NCI-H69 (cell line): Measurements from ENCODE around the gene PDE9A.

Experiments used
- DNase-seq: peaks from one replicate; lab custom pipeline; 2025; lab: John Stamatoyannopoulos, UW

The PDE9A gene

DNA sequence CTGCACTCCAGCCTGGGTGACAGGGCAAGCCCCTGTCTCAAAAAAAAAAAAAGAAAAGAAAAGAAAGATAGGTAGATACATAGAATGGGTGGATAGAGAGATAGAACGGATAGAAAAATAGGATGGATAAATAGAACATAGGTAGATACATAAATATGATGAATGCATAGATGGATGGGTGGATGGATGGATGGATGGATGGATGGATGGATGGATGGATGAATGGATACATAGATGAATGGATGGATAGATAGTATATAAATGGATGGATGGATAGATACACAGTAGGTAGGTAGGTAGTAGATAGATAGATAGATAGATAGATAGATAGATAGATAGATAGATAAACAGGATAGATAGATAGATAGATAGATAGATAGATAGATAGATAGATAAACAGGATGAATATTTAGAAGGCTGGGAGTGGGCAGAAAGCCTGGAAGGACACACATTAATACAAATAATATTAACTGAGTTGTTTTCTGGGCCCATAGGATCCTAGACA lies 87.0 kb downstream of the PDE9A start:
- DNase-seq, result no peak

DNA sequence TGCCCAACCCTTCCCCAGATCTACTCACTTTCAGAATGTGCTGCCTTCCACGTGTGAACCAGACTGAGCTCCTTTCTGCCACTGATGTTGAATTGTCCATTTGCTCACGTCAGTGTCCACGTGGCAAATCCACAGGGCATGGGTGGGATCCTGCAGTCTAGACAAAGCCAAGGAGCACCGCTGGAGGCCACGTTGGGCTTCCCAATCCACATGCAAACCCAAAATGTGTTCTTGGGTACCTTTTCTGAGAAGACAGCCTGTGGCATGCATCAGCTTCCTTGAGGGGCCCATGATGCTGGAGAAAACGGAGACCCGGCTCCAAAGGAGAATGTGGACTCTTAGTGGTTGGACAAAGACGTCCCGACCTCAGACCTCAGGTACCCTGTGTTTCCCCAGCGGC lies 87.6 kb downstream of the PDE9A start:
- no peak for DNase-seq

- DNase-seq, result no peak
These were observed 91.4 kb downstream of the PDE9A start for GRCh38 chr21:42744520-42745445.

DNA sequence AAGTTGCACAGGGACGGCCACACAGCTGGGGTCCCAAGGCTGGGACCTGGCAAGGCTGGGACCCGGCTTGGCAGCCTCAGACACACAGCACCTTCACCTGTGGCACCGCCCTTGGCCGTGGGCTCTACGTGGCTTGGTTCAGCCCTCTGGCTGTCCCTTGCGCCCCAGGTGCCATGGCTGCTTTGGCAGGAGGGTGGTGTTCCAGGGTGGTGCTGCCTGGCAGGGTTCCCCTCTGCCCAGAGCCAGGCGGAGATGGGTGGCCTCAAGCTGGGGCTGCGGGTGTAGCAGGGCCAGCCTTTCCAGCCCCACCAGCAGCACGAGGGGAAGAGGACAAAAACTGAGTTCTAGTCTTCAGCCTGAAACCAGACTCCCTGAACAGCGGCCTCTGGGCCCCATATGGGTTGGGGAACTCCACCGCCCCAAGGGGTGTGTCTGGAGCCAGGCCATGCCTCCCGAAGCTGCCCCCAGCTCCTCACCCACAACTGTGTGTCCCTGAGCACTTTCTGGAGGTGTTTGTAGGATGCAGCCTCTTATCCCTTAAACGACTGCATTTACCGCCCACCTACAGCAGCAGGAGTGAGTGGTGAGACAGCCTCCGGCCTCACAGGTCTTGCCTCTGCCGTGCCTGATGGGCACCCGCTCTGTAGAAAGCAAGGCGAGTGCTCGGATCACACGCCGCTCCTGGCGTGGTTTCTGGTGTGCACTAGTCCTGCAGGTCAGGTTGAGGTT lies 92.3 kb downstream of the PDE9A start:
- no peak for DNase-seq

DNA sequence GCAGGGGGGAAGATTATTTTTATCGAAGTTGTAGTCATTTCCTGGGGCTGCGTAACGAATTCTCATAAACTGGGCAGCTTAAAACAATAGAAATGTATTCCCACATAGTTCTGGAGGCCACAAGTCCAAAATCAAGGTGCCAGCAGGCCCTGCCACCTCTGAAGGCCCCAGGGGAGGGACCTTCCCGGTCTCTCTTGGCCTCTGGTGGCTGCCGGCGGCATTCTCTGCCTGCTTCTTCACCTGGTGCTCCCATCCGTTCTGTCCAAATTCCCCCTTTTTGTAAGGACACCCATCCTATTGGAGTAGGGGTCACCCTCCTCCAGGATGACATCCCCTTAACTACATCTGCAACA lies 92.8 kb downstream of the PDE9A start:
- DNase-seq, result no peak

DNA sequence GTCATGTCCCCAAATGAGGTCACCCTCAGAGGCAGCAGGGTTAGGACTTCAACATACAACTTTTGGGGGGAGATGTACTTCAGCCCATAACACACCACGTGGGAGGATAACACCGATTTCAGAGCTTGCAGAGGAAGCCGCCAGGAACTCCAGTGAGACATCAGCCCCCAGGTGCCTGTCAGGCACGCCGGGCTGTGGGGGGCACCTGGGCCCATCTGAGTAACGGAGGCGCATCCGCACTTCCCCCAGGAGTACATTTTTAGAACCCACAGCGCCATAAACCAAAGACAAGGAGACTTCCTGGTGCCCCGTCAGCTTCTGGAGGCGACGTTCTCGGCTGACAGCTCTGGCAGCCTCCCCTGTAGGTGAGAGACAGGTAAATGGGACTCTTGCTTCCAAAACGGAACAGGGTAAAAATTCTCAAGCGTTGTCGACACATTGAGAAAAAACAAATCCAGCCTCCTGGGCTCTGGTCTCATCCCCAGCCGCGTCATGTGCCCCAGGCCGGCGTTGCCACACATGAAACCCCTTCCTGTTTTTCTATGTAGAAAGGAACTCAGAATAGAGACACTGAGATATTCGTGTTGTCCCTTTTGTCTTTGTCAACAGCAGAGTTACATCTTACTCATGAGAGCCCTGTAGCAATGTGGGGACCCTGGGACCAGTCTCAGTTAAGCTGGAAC lies 93.3 kb downstream of the PDE9A start:
- DNase-seq, result no peak

- DNase-seq, result no peak
These were observed 93.9 kb downstream of the PDE9A start for GRCh38 chr21:42747276-42747701.

DNA sequence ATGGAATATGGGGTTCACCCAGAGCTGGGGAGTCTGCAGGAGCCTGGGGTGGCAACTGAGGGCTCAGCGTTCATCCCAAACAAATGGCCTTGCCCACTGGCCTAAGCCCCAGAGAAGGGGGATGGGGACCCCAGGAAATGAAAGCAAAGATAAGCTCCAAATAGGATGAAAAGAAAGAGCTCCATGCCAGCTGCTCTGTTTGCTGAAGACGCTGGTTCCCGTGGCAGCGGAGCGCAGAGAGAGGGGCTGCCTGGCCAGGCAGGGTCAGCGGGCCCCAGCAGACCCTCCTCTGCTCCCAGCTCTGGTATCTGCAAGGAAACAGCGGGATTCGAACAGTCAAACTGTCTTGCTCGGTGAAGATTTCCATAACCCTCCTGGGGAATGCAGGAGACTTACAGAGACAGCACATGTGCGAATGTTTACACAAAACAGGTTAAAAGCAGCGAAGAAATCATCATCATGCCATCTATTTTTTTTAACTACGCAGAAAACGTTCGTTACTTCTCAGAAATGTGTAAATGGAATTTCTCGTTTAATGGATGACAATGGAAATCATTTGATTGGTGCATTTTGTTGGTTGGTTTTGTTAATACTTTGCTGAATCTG lies 94.4 kb downstream of the PDE9A start:
- DNase-seq, result no peak

- no peak for DNase-seq
These were observed 95.3 kb downstream of the PDE9A start for GRCh38 chr21:42748620-42749176.

DNA sequence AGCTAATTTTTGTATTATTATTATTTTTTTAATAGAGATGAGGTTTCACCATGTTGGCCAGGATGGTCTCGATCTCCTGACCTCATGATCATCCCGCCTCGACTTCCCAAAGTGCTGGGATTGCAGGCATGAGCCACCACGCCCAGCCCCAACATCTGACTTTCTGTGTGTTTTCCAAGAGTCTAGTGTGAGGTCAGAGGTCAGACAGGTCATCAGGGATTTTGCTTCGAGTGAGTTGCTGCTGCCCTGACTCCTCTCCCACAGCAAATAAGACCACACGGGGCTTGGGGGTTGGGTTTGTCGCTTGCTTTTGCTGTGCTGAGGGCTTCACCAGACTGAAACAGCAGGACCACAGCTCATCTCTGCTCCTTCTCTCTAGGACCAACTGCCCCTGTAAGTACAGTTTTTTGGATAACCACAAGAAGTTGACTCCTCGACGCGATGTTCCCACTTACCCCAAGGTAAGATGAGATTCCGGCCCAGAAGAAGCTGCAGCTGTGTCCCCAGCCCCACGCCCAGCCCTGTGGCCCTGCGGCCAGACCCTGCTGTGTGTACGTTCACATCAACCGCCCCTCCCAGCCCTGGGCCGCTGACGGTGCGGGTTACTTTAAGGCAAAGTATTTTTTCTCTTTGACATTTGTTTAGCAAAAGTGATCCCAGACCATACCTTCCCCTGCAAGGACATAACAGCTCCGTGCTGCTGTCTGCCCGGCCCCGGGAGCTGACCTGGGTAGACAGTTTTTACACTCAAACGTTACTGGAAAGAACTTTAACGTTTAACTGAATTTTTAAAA lies 97.5 kb downstream of the PDE9A start:
- no peak for DNase-seq

DNA sequence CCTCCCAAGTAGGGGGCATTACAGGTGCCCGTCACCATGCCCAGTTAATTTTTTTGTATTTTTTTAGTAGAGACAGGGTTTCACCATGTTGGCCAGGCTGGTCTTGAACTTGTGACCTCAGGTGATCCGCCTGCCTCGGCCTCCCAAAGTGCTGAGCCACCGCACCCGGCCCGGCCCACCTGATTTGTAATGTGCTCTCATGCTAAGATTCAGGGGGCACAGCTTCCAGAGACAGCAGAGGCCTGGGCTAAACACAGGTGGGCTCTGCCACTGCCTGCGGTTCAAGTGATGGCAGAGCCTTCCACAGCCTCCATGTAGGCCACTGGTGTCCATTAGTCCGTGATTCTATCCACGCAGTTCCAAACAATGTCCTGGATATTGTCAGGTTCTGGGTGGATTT lies 98.4 kb downstream of the PDE9A start:
- DNase-seq, result no peak

DNA sequence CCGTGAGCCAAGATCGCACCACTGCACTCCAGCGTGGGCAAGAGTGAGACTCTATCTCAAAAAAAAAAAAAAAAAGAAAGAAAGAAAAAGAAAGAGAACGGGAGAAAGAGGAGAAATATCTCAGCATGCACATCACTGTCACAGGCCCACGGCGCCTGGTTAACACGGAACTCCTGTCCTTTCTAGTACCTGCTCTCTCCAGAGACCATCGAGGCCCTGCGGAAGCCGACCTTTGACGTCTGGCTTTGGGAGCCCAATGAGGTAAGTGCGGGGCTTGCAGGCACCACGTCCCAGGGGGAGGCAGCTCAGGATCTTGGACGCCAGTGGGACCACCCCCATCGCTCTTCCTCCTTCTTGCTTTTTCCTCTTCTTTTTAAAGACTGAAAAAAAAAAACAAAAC lies 100.4 kb downstream of the PDE9A start:
- no peak for DNase-seq

GRCh38 chr21:42754270-42754933 lies 101.0 kb downstream of the PDE9A start:
- no peak for DNase-seq

DNA sequence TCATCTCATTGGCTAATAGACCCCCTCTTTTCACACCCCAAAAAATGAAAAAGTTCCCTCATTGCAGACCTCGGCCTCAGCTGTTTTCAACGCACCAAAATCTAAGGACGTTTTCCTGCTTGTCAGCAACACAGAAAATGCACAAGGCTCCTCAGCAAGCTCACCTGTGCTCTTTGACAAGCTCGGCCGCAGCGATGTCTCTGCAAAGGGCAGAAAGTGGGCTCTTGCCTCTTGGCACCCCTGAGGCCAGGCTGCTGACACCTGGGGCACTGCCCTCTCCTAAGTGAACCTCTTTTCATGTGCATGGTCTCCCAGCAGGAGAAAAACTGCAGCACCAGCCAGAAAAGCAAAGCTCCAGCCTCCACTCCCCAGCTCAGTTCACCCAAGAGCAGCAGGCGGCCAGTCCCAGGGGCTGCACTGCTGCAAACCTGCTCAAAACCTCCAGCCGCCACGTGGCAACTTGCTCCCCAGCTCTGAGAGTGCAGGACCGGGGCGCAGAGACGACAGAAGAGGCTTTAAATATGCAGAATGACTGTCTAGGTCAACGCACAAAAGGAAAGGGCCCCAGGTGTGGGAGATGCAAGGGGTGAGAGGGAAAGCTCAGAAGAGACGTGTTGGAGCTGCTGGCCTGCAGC lies 101.7 kb downstream of the PDE9A start:
- DNase-seq, result no peak

GRCh38 chr21:42755766-42756579 lies 102.6 kb downstream of the PDE9A start:
- DNase-seq, result no peak

- no peak for DNase-seq
These were observed 103.3 kb downstream of the PDE9A start for GRCh38 chr21:42756580-42757250.

- DNase-seq, result no peak
These were observed 104.0 kb downstream of the PDE9A start for GRCh38 chr21:42757422-42757821.

GRCh38 chr21:42757826-42758655 lies 104.6 kb downstream of the PDE9A start:
- DNase-seq, result no peak
